HG02678 (cell line): ENCODE results near the gene HDAC4.

Source experiments
- ATAC-seq: cut with Tn5 transposase; IDR thresholded peaks from one replicate; pipeline ENCODE4 v1.9.1; 2021; ENCODE audit warnings: mild to moderate bottlenecking, moderate library complexity; ENCODE audit not compliant: unreplicated experiment

HDAC4 gene

DNA sequence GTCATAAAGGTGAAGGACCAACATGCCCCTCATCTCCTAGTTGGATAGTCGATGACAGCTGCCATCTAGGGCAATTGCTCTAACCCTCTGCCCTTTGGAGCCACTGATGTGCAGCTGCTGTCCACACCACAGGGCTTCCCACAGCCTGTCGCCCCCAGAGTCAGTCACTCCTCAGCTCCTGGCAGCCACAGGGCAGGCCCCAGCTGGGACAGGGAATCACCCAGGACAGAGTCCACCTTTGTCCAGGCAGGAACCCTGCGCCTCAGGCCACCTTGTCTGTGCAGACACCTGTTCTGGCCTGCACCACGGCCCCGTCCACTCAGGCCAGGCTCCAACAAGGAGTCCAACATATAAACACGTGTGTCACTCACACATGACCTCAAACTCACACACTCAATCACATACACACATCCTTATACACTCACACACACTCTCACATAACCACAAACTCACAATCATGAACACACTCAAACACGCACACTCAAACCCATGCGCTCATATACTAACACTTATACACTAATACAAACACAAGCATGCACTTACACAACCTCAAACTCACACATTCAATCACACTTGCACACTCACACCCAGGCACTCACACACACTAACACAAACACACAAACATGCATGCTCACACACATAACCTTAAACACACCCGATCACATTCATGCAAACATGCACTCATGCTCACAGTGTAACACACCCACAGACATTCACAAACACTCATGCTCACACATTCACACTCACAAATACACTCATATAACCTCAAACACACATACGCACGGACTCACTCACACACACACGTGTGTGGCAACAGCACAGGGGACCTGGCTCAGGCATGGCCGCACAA, 29.7 kb downstream of the HDAC4 start:
- no peak for ATAC-seq

DNA sequence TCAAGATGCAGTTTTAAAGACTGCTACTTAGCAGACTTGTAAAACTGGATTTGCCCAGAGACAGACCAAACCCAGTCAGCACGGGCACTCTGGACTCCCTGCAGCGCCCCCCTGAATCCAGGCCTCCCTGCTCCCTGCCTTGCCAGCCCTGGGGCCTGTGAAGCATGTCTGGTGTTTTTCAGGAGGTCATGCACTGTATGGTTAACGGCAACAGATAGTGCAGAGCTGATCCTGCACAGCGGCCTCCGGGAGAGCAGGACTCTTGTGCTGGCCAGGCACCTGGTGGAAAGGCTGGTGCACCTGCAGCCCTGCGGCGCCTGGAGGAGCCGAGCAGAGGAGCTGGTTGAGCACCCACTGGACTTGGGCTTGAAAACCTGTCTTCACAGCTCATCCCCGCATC, 30.4 kb downstream of the HDAC4 start:
- ATAC-seq: no peak

DNA sequence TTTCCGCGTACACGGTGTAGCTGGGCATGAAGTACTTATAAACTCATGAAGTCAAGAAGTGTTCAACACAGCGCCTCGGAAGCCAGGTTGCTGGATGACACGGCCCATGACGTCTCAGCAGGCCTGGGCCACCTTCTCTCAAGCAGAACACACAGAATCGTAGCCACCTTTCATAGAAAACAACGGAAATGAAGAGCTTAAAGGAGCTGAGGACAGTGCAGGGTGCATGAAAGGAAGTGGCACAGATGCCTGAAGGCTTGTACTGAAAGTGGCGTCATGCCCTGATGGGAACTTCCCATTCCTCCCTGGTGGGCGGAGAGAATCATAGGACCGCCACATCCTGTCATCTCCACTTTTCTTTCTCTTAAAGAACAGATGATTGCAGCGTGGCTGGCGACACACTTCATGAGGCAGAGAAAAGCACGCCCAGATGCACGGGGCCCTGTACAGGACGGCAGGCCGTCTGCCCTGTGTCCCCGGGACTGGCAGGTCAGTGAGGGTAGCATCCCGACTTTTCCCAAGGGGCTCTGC, 31.1 kb downstream of the HDAC4 start:
- ATAC-seq: peak; percentile 82

- ATAC-seq: no peak
These were observed 31.8 kb downstream of the HDAC4 start for GRCh38 chr2:239368906-239369552.

GRCh38 chr2:239368321-239368720, 32.5 kb downstream of the HDAC4 start:
- no peak for ATAC-seq

DNA sequence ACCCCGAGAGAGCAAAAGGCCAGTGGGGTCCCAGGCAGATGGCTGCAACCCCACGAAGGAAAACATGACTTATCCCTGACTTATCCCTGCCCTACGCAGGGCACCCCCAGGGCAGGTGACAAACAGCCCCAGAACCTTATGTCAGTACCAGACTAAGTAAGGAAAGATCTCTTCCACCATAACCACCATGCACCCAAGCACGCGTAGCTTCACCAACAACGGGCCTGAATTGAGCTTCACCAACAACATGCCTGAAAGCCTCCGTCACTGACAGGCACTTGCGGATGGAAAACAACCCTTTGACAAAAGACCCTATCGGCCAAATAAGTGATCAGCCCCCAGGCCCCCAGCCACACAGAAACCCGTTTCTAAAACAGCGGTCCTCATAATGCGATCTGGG, 34.1 kb downstream of the HDAC4 start:
- no peak for ATAC-seq

- no peak for ATAC-seq
These were observed 34.9 kb downstream of the HDAC4 start for GRCh38 chr2:239365782-239366435.

- ATAC-seq: no peak
These were observed 35.6 kb downstream of the HDAC4 start for GRCh38 chr2:239365071-239365781.

- no peak for ATAC-seq
These were observed 36.7 kb downstream of the HDAC4 start for GRCh38 chr2:239363946-239364637.

- no peak for ATAC-seq
These were observed 38.3 kb downstream of the HDAC4 start for GRCh38 chr2:239362507-239362906.

DNA sequence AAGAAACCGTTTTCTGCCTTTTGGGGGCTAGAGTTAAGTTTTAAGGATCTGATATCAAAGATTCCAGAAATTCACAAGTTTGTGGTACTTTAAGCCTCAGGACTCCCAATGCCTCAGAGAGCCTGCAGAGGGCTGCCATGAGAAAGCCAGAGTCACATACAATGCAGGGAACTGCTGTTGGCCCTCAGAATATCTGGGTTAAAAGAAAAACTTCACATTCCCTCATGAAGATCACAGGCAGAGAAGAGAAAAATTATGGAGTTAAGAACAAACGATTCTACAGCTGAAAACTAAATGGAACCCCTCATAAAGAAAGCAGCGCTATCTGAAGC, 39.5 kb downstream of the HDAC4 start:
- no peak for ATAC-seq

DNA sequence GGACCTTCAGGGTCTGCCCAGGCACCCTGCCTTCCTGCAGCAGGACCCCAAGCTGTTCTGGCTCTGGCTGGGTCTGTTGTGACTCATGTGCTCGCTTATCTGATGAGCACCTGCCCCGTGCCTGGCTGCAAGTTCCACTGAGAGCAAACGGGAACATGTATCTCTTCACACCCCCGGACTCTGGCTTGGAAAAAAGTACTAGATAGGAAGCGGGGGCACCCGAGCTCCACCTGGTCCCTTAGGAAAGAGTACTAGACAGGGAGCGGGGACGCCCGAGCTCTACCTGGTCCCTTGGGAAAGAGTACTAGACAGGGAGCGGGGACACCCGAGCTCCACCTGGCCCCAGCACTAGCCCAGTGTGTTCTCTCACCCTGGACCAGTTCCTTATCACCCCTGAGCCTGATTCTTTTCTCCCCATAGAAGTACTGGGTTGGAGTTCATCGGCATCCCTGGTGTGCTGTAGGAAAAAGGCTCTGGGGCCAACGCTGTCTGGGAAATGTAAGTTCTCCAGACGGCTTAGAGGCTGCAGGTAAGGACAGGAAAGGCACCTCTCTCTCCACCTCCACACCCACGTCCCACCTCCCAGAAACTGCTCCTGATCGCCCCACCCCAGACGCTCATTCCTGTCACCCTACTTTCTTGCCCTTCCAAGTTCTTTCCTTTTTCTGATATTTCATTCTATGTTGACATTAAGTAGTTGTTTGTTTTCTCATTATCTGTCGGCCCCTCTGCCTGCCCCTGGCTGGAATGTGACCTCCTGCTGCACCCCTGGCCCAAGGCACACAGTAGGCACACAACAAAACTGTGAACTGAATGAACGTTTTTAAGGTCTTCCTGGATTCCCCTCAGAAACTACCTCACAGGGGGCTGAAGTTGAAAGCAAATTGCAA, 40.2 kb downstream of the HDAC4 start:
- ATAC-seq: no peak

DNA sequence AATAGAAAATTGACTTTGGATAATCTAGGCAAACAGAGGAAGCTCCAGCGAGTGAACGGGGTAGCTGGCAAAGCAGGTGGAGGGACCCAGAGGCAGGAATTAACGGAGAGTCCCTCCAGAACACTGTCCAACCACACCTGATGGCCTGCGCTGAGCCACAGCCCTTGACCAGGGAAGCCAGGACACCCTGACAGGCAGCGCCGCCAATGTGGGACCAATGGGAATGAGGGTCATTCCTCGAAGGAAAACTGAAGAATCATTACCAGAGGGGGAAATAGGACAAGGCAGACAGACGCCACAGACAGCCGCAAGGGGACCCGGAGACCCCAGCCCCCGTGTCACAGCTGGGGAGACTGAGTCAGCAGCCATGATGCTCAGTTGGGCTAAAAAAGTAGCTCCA, 40.8 kb downstream of the HDAC4 start:
- ATAC-seq: no peak

- ATAC-seq: no peak
These were observed 41.5 kb downstream of the HDAC4 start for GRCh38 chr2:239359196-239359912.

DNA sequence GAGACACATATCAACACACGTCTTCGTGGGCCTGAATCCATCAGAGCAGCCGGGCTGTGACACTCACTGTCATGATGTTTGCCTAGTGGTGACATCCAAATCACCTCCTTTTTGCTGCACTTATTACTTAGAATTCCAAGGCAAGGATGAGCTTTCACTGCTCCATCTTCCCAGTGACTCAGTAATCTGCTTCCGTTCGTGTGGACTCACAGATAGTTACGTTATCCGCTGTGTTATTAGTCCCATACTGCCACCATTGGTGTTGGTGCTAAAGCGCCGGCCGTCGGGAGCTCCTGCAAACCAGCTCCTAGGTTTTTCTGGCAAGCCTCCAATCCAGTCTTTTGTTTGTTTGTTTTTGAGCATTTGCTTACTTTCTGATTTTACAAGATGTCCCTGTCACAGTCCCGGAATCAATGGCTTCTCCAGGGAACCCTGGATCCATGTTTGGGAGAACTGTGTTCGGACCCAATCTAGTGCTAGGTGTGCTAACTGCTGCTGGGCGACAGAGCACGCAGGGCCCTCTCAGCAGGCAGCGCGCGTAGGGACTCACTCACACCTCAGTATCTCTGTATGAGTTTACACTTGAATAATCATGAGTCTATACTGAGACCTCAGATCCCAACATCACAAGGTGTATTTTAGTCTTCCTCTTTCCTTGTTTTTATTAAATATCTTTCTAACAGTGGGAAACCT, 42.6 kb downstream of the HDAC4 start:
- no peak for ATAC-seq

DNA sequence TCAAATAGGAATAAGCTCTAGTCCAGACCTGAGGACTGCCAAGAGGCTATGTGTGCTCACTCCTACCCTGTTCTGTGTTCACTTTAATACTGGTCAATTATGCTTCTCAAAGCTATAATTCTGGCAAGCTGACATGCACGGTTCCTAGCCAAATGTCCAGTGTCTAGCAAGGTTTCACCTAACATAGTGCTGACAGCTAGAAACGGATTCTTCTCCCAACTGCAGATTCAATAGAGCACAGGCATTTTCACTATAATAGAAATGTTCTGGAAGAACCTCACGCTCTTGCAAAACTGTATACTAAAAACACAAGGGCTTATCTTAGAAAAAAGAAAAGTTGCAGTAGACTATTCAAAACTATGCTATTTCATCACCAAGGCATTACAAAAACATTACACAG, 45.1 kb downstream of the HDAC4 start:
- no peak for ATAC-seq

DNA sequence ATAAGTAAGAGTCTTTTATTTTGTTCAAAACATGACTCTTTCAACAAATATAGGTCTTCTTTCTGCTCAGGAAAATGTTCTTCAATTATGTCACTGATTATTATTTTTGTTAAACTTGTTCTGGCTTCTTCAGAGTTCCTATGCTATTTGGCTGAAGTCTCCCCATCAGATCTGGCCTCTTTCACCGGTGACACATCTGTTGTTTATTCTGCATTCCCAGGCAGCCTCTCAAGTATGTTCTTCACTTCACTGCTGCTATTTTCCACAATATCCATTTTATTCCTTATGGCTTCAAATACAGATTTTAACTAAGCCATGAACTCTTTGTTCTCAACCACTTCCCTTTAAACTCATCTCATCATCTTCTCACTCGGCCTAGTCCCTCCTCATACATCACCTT, 45.7 kb downstream of the HDAC4 start:
- ATAC-seq: no peak

- no peak for ATAC-seq
These were observed 46.1 kb downstream of the HDAC4 start for GRCh38 chr2:239354791-239355136.
